PC-3 (cell line): ENCODE results near the gene ADCY9.

Source experiments
- CTCF ChIP-seq: fragments of 300-600 bp; sonication (generic); conservative IDR thresholded peaks from 2 replicates; pipeline ENCODE4 v1.5.1; 2017; ENCODE audit warnings: antibody characterized with exemption, low read depth, mild to moderate bottlenecking, low read length
- EZH2 ChIP-seq: fragments of 300-600 bp; sonication (generic); IDR thresholded peaks from one replicate; pipeline ENCODE4 v1.6.1; 2017; ENCODE audit warnings: antibody characterized with exemption, mild to moderate bottlenecking, low read length; ENCODE audit not compliant: unreplicated experiment

GRCh38 chr16:3968551-3968950 lies 147.7 kb downstream of the ADCY9 start:
- TF ChIP-seq CTCF: no peak
- TF ChIP-seq EZH2: no peak
